ENCODE measurements around the gene PRKCA. TPM values are rescaled to one million over a fixed set of nuclear protein-coding genes. Genes with fewer than 3 reads are reported as not detected.

The PRKCA gene
- total RNA-seq, 1 experiment from 2014 or later: 29.6 TPM

- no peaks in the 10 kb centered on the region for H3K9me3 ChIP-seq
- H3K36me3 ChIP-seq (ENCODE audit: control insufficient read depth, insufficient read depth, low read length): no peaks in the 10 kb centered on the region
- DNase-seq: no peak
- Mint-ChIP-seq H3K36me3 (ENCODE audit: insufficient read depth, unreplicated experiment) (no peaks in the 10 kb centered on the region), H3K9me3 (ENCODE audit: unreplicated experiment) (no peaks in the 10 kb centered on the region), H3K4me3 (ENCODE audit: unreplicated experiment) (no peak overlapping the region), H3K27me3 (ENCODE audit: insufficient read depth, unreplicated experiment) (no peaks in the 10 kb centered on the region), H3K27ac (ENCODE audit: unreplicated experiment) (no peak overlapping the region), H3K4me1 (ENCODE audit: low read depth, unreplicated experiment) (peaks cover 12% of the 10 kb centered on the region)
- intact Hi-C loops (cut with micrococcal nuclease; ENCODE audit: unreplicated experiment): no loop called here
- H3K27me3 ChIP-seq (replicated peaks; ENCODE audit: control insufficient read depth, insufficient read depth, low read length): no peaks in the 10 kb centered on the region
- no TSS peak for BruUV-seq (replicated peaks)
- POLR2A ChIA-PET: no interaction called here
- H3K4me3 ChIP-seq (ENCODE audit: low read depth, low read length): no peak overlapping the region
- H3K4me1 ChIP-seq: peaks cover 19% of the 10 kb centered on the region
- TF ChIP-seq CTCF (IDR thresholded peaks at IDR 0.05; ENCODE audit: insufficient read depth in 1 of 2, low read depth in 1 of 2, low read length in 1 of 2, severe bottlenecking in 1 of 2, unreplicated experiment in 1 of 2): no peak
- CTCF ChIA-PET: no interaction called here
These were observed 189.7 kb downstream of the PRKCA start for GRCh38 chr17:66492080-66492479.

GRCh38 chr17:66492561-66493005 lies 190.2 kb downstream of the PRKCA start:
- no peak for TF ChIP-seq CTCF (IDR thresholded peaks at IDR 0.05; ENCODE audit: insufficient read depth in 1 of 2, low read depth in 1 of 2, low read length in 1 of 2, severe bottlenecking in 1 of 2, unreplicated experiment in 1 of 2)
- ChIA-PET CTCF (no interaction called here), POLR2A (no interaction called here)
- DNase-seq: no peak
- Histone ChIP-seq H3K4me1 (peaks cover 14% of the 10 kb centered on the region), H3K4me3 (ENCODE audit: low read depth, low read length) (no peak overlapping the region), H3K27me3 (replicated peaks; ENCODE audit: control insufficient read depth, insufficient read depth, low read length) (no peaks in the 10 kb centered on the region), H3K9me3 (no peaks in the 10 kb centered on the region), H3K36me3 (ENCODE audit: control insufficient read depth, insufficient read depth, low read length) (no peaks in the 10 kb centered on the region)
- Mint-ChIP-seq H3K36me3 (ENCODE audit: insufficient read depth, unreplicated experiment) (no peaks in the 10 kb centered on the region), H3K27me3 (ENCODE audit: insufficient read depth, unreplicated experiment) (no peaks in the 10 kb centered on the region), H3K27ac (ENCODE audit: unreplicated experiment) (no peak overlapping the region), H3K9me3 (ENCODE audit: unreplicated experiment) (no peaks in the 10 kb centered on the region), H3K4me1 (ENCODE audit: low read depth, unreplicated experiment) (peaks cover 11% of the 10 kb centered on the region), H3K4me3 (ENCODE audit: unreplicated experiment) (no peak overlapping the region)
- no TSS peak for BruUV-seq (replicated peaks)
- intact Hi-C loops (cut with micrococcal nuclease; ENCODE audit: unreplicated experiment): no loop called here

GRCh38 chr17:66493283-66494019 lies 191.0 kb downstream of the PRKCA start:
- no peak overlapping the region for H3K4me3 Mint-ChIP-seq (ENCODE audit: unreplicated experiment)
- no TSS peak for BruUV-seq (replicated peaks)
- H3K36me3 ChIP-seq (ENCODE audit: control insufficient read depth, insufficient read depth, low read length): no peaks in the 10 kb centered on the region
- no peaks in the 10 kb centered on the region for H3K9me3 Mint-ChIP-seq (ENCODE audit: unreplicated experiment)
- POLR2A ChIA-PET: no interaction called here
- H3K27ac Mint-ChIP-seq (ENCODE audit: unreplicated experiment): no peak overlapping the region
- no peak for TF ChIP-seq CTCF (IDR thresholded peaks at IDR 0.05; ENCODE audit: insufficient read depth in 1 of 2, low read depth in 1 of 2, low read length in 1 of 2, severe bottlenecking in 1 of 2, unreplicated experiment in 1 of 2)
- H3K27me3 ChIP-seq (replicated peaks; ENCODE audit: control insufficient read depth, insufficient read depth, low read length): no peaks in the 10 kb centered on the region
- H3K36me3 Mint-ChIP-seq (ENCODE audit: insufficient read depth, unreplicated experiment): no peaks in the 10 kb centered on the region
- no peak for DNase-seq
- H3K27me3 Mint-ChIP-seq (ENCODE audit: insufficient read depth, unreplicated experiment): no peaks in the 10 kb centered on the region
- no peak overlapping the region for H3K4me3 ChIP-seq (ENCODE audit: low read depth, low read length)
- peaks cover 5% of the 10 kb centered on the region for H3K4me1 ChIP-seq
- no peaks in the 10 kb centered on the region for H3K9me3 ChIP-seq
- H3K4me1 Mint-ChIP-seq (ENCODE audit: low read depth, unreplicated experiment): peaks cover 3% of the 10 kb centered on the region
- intact Hi-C loops (cut with micrococcal nuclease; ENCODE audit: unreplicated experiment): no loop called here
- CTCF ChIA-PET: no interaction called here

All from Caco-2 (cell line).